ENCODE data around the gene COPS9. TPM values are rescaled to one million over a fixed set of nuclear protein-coding genes. Genes with fewer than 3 reads are reported as not detected.

The COPS9 gene
- total RNA-seq, 1 donor = 70.2 TPM

GRCh38 chr2:240139011-240139441, 2.9 kb upstream of the COPS9 start:
- no peaks in the 10 kb centered on the region for H3K36me3 ChIP-seq (ENCODE audit: insufficient read depth, low read length)
- H3K79me2 ChIP-seq (ENCODE audit: insufficient read depth, low read length) = peaks cover 21% of the 10 kb centered on the region
- no peak overlapping the region for H3K27ac ChIP-seq (ENCODE audit: low read depth, low read length)
- peaks cover 12% of the 10 kb centered on the region for H3K4me1 ChIP-seq (ENCODE audit: insufficient read depth, low read length)
- peaks cover 15% of the 10 kb centered on the region for H4K20me1 ChIP-seq (ENCODE audit: insufficient read depth, low read length)
- peaks cover 18% of the 10 kb centered on the region for H3K27me3 ChIP-seq (ENCODE audit: insufficient read depth, low read length)
- H2AFZ ChIP-seq (ENCODE audit: low read length) = no peak overlapping the region
- H3K4me3 ChIP-seq (ENCODE audit: insufficient read depth, low read length) = no peak overlapping the region
- no peaks in the 10 kb centered on the region for H3K9me3 ChIP-seq (ENCODE audit: low read depth, low read length)
- no peak for TF ChIP-seq CTCF (IDR thresholded peaks at IDR 0.05; ENCODE audit: extremely low read depth, low read depth, low read length)
- peak; percentile 71 for DNase-seq (ENCODE audit: insufficient read length, low spot score, missing footprints)
- H3K4me2 ChIP-seq (ENCODE audit: insufficient read depth, low read length) = no peak overlapping the region

GRCh38 chr2:240138254-240138984, 2.3 kb upstream of the COPS9 start:
- H3K9me3 ChIP-seq (ENCODE audit: low read depth, low read length) = no peaks in the 10 kb centered on the region
- DNase-seq (ENCODE audit: insufficient read length, low spot score, missing footprints) = peak; percentile 84
- no peak overlapping the region for H3K27ac ChIP-seq (ENCODE audit: low read depth, low read length)
- peaks cover 27% of the 10 kb centered on the region for H3K79me2 ChIP-seq (ENCODE audit: insufficient read depth, low read length)
- no peak for TF ChIP-seq CTCF (IDR thresholded peaks at IDR 0.05; ENCODE audit: extremely low read depth, low read depth, low read length)
- no peak overlapping the region for H2AFZ ChIP-seq (ENCODE audit: low read length)
- peaks cover 17% of the 10 kb centered on the region for H4K20me1 ChIP-seq (ENCODE audit: insufficient read depth, low read length)
- no peak overlapping the region for H3K4me3 ChIP-seq (ENCODE audit: insufficient read depth, low read length)
- peaks cover 18% of the 10 kb centered on the region for H3K27me3 ChIP-seq (ENCODE audit: insufficient read depth, low read length)
- peaks cover 12% of the 10 kb centered on the region for H3K4me1 ChIP-seq (ENCODE audit: insufficient read depth, low read length)
- peaks cover 3% of the 10 kb centered on the region for H3K36me3 ChIP-seq (ENCODE audit: insufficient read depth, low read length)
- H3K4me2 ChIP-seq (ENCODE audit: insufficient read depth, low read length) = no peak overlapping the region

GRCh38 chr2:240137596-240138253, 1.6 kb upstream of the COPS9 start:
- peak overlapping the region; percentile 98 for H2AFZ ChIP-seq (ENCODE audit: low read length)

More at GRCh38 chr2:240137596-240138253, 1.6 kb upstream of the COPS9 start:
- Histone ChIP-seq H3K27ac (ENCODE audit: low read depth, low read length) (no peak overlapping the region), H3K79me2 (ENCODE audit: insufficient read depth, low read length) (peaks cover 28% of the 10 kb centered on the region), H3K9me3 (ENCODE audit: low read depth, low read length) (no peaks in the 10 kb centered on the region), H3K27me3 (ENCODE audit: insufficient read depth, low read length) (peaks cover 13% of the 10 kb centered on the region), H3K4me1 (ENCODE audit: insufficient read depth, low read length) (peaks cover 12% of the 10 kb centered on the region), H4K20me1 (ENCODE audit: insufficient read depth, low read length) (peaks cover 17% of the 10 kb centered on the region), H3K4me3 (ENCODE audit: insufficient read depth, low read length) (no peak overlapping the region), H3K4me2 (ENCODE audit: insufficient read depth, low read length) (no peak overlapping the region), H3K36me3 (ENCODE audit: insufficient read depth, low read length) (peaks cover 10% of the 10 kb centered on the region)
- no peak for TF ChIP-seq CTCF (IDR thresholded peaks at IDR 0.05; ENCODE audit: extremely low read depth, low read depth, low read length)
- DNase-seq (ENCODE audit: insufficient read length, low spot score, missing footprints) = peak; percentile 54

All from osteoblast (primary cell).